H1 (cell line): Measurements from ENCODE around the gene WAC. TPM values are rescaled to one million over a fixed set of nuclear protein-coding genes. Genes with fewer than 3 reads are reported as not detected.

Source experiments
- RAD21 ChIP-seq, 2 experiments: IDR thresholded peaks in 1 of 2; conservative IDR thresholded peaks in 1 of 2; 2 replicates each; pipeline ENCODE4 v1.6.1; 2011; ENCODE audit warnings: low read depth in 2 of 2, low read length in 2 of 2, improper control_type of control experiment in 1 of 2, inconsistent platforms in 1 of 2, mild to moderate bottlenecking in 1 of 2, moderate library complexity in 1 of 2
- RBBP5 ChIP-seq: IDR thresholded peaks from 2 replicates; pipeline ENCODE4 v1.7.1; 2012; ENCODE audit warnings: low read depth, mild to moderate bottlenecking, inconsistent platforms, low read length, moderate library complexity, borderline replicate concordance
- TEAD4 ChIP-seq: IDR thresholded peaks from 2 replicates; pipeline ENCODE4 v1.6.1; 2012; ENCODE audit warnings: low read depth, low read length, inconsistent platforms, mixed read lengths
- polyA plus RNA-seq, 7 experiments: library from polyadenylated mRNA; depleted of rRNA in 3 of 7; stranded (reverse) in 5 of 7; unstranded in 2 of 7; fragments of >200 nt in 5 of 7; fragments of 200-250 nt in 2 of 7; gene quantifications; 1 replicate in 5 of 7; 2 replicates in 1 of 7; 4 replicates in 1 of 7; pipeline versions ENCODE4 v1.2.1 to v1.2.3, GENCODE V29; 2011 to 2013; ENCODE audit warnings: missing spikeins in 2 of 7, mixed read lengths in 2 of 7
- total RNA-seq: library from RNA; stranded (reverse); fragmentation: NEBNext Ultra II Directional; extraction: Animal tissue kit (Norgen Biotek cat#: 25700); gene quantifications from 2 replicates; pipeline ENCODE4 v1.2.1, GENCODE V29; 2021
- TF ChIP-seq, protein P1 (sequence below): IDR thresholded peaks from 2 replicates; pipeline ENCODE4 v1.6.1; 2012; ENCODE audit warnings: inconsistent platforms
- TF ChIP-seq, protein P2 (sequence below): IDR thresholded peaks from 2 replicates; pipeline ENCODE4 v1.6.1; 2011; ENCODE audit warnings: low read depth, mild to moderate bottlenecking, low read length; ENCODE audit not compliant: insufficient read depth

WAC gene
- total and polyA plus RNA-seq, 2 of the 8 experiments (the other 6 are each of a cell fraction or from before 2014, with no cell fraction given): 72.9 to 128 TPM

DNA sequence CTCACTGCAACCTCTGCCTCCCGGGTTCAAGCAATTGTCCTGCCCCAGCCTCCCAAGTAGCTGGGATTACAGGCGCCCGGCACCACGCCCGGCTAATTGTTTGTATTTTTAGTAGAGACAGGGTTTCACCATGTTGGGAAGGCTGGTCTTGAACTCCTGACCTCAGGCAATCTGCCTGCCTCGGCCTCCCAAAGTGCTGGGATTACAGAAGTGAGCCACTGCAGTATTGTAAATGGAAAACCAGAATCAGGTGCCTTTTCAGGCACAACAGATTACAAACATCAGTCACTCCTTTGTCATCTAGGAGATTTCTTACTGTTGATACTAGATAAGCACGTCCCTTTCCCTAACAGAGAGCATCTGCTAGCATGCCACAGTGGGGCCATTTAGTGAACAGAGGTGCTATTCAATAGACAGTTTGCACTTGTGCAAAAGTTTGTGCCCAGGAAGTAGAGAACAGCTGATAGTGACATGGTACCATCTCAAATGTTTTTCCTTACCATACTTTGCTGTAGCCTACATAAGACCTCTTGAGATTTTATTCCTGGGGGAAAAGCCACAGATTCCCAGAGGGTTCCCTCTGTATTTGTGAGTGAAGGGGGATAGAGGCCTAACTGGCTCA is 24.5 kb upstream of the WAC start (continued):
- TF ChIP-seq, protein P1, sequence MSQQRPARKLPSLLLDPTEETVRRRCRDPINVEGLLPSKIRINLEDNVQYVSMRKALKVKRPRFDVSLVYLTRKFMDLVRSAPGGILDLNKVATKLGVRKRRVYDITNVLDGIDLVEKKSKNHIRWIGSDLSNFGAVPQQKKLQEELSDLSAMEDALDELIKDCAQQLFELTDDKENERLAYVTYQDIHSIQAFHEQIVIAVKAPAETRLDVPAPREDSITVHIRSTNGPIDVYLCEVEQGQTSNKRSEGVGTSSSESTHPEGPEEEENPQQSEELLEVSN: no peak
- TF ChIP-seq, protein P2, sequence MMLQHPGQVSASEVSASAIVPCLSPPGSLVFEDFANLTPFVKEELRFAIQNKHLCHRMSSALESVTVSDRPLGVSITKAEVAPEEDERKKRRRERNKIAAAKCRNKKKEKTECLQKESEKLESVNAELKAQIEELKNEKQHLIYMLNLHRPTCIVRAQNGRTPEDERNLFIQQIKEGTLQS: no peak
- TF ChIP-seq RAD21 (IDR thresholded peaks at IDR 0.05 in 1 of 2, conservative IDR thresholded peaks at IDR 0.05 in 1 of 2; ENCODE audit: low read depth in 2 of 2, low read length in 2 of 2) (no peak), RBBP5 (no peak), TEAD4 (no peak)
